NCI-H1417 (cell line): ENCODE measurements around the gene XRCC1.
A peak's percentile ranks its signal among the peaks of the same experiment; 100 is the strongest.
"Not testable (repeated sequence)": the region's sequence is repeated elsewhere in the genome, so short reads cannot be mapped to it uniquely, and the experiment has no call there.

Experiments
- DNase-seq, 3 experiments: peaks; one replicate each; lab custom pipeline; 2025; lab: John Stamatoyannopoulos, UW

The XRCC1 gene

GRCh38 chr19:43575955-43576878, 890 bp upstream of the XRCC1 start:
- peak; percentile 39 to 74 (median 68) for DNase-seq

GRCh38 chr19:43574424-43575155, 737 bp downstream of the XRCC1 start:
- peak in 1 of 3 experiments; percentile 49 for DNase-seq

GRCh38 chr19:43572171-43572588, 3.1 kb downstream of the XRCC1 start:
- DNase-seq, result peak in 2 of 3 experiments; percentile 56 to 86

GRCh38 chr19:43570174-43570791, 5.0 kb downstream of the XRCC1 start:
- DNase-seq, result peak in 2 of 3 experiments; percentile 62 to 88

GRCh38 chr19:43569657-43570056, 5.7 kb downstream of the XRCC1 start:
- DNase-seq, result no peak

- DNase-seq, result no peak
These were observed 10.5 kb downstream of the XRCC1 start for GRCh38 chr19:43564800-43565199.

- DNase-seq, result peak in 1 of 3 experiments; percentile 29
These were observed 11.4 kb downstream of the XRCC1 start for GRCh38 chr19:43563816-43564457.

- peak in 2 of 3 experiments; percentile 50 to 81 for DNase-seq
These were observed 12.6 kb downstream of the XRCC1 start for GRCh38 chr19:43562698-43563241.

GRCh38 chr19:43562226-43562697, 13.1 kb downstream of the XRCC1 start:
- DNase-seq, result no peak

- no peak for DNase-seq
These were observed 14.0 kb downstream of the XRCC1 start for GRCh38 chr19:43561139-43561970.

GRCh38 chr19:43560687-43561086, 14.6 kb downstream of the XRCC1 start:
- no peak for DNase-seq

- DNase-seq, result peak; percentile 28 to 77 (median 57)
These were observed 20.0 kb downstream of the XRCC1 start for GRCh38 chr19:43555185-43555770.

GRCh38 chr19:43554317-43554895, 20.9 kb downstream of the XRCC1 start:
- peak in 1 of 3 experiments; percentile 1 for DNase-seq

- DNase-seq, result no peak
These were observed 21.7 kb downstream of the XRCC1 start for GRCh38 chr19:43553656-43554055.

- no peak for DNase-seq
These were observed 22.7 kb downstream of the XRCC1 start for GRCh38 chr19:43552616-43553015.

GRCh38 chr19:43552198-43552450, 23.2 kb downstream of the XRCC1 start:
- no peak for DNase-seq

- no peak for DNase-seq
These were observed 23.7 kb downstream of the XRCC1 start for GRCh38 chr19:43551399-43552197.

- DNase-seq, result no peak
These were observed 26.6 kb downstream of the XRCC1 start for GRCh38 chr19:43548706-43549105.

- not testable (repeated sequence) for DNase-seq
These were observed 27.4 kb downstream of the XRCC1 start for GRCh38 chr19:43547926-43548325.
